Astrocyte of the spinal cord (primary cell): ENCODE data around the gene NDST1.

Source experiments
- DNase-seq: peaks from one replicate; pipeline ENCODE4 v3.0.0; 2011; ENCODE audit warnings: low read depth, low spot score
- H3K4me3 ChIP-seq: 2 replicates; pipeline ENCODE4 v1.5.1; 2011; ENCODE audit warnings: low read depth, mild to moderate bottlenecking, low read length, moderate library complexity
- in situ Hi-C: cut with HindIII; loops from 2 replicates; pipeline ENCODE4 v1.10.0; 2017; ENCODE audit warnings: low sequenced_read_pairs
- TF ChIP-seq, protein P1 (sequence below): IDR thresholded peaks from 2 replicates; pipeline ENCODE4 v1.5.1; 2012; ENCODE audit warnings: low read depth, mild to moderate bottlenecking, low read length, inconsistent platforms

Gene NDST1

GRCh38 chr5:150488519-150489359 is 19.2 kb upstream of the NDST1 start:
- DNase-seq: peak; percentile 68
- TF ChIP-seq, protein P1, sequence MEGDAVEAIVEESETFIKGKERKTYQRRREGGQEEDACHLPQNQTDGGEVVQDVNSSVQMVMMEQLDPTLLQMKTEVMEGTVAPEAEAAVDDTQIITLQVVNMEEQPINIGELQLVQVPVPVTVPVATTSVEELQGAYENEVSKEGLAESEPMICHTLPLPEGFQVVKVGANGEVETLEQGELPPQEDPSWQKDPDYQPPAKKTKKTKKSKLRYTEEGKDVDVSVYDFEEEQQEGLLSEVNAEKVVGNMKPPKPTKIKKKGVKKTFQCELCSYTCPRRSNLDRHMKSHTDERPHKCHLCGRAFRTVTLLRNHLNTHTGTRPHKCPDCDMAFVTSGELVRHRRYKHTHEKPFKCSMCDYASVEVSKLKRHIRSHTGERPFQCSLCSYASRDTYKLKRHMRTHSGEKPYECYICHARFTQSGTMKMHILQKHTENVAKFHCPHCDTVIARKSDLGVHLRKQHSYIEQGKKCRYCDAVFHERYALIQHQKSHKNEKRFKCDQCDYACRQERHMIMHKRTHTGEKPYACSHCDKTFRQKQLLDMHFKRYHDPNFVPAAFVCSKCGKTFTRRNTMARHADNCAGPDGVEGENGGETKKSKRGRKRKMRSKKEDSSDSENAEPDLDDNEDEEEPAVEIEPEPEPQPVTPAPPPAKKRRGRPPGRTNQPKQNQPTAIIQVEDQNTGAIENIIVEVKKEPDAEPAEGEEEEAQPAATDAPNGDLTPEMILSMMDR: no peak
- peak overlapping the region; percentile 76 for H3K4me3 ChIP-seq
- in situ Hi-C loops: no loop called here

DNA sequence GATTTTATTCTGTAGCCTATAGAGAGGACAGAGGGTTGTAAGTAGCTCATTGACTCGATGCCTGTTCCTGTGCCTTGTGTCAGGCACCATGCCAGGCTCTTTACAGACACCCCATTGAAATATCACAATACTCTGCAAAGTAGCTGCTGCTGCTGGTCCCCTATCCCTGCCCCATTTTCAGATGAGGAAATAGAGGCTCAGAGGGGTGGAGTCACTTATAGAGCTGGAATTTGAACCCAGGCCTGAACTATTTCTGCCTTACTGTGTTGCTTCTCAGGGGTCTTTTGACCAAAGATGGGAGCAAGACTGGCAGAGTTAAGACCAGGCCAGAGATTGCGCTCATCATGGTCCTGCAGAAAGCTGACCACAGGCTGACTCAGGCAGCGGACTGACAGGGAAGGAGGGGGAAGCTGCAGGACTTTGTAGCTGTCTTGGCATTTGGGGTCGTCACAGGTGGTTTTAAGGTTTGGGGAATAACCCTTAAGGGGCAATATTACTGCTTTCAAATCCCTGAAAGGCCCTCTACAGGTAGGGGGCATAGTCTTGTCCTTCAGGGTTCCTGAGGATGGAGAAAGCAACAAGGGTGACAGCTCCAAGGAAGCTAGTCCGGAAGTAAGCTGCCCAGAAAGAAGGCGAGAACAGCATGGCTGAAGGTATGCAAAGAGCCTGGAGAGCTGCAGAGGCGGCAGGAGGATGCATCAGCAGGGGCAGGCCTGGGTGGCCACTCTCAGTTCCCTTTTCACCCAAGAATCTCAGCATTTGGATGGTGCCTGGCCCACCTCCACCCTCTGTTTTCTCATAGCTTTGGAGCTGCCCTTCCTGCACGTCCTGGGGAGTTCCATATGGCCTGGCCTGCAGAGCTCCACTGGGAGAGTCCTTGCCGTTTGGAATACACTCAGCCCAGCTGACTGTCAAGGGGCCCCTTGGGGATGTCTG is 18.3 kb upstream of the NDST1 start:
- TF ChIP-seq, protein P1: peak; percentile 6
- H3K4me3 ChIP-seq: no peak overlapping the region
- in situ Hi-C loops: no loop called here
- DNase-seq: no peak

- DNase-seq: no peak
- H3K4me3 ChIP-seq: no peak overlapping the region
- TF ChIP-seq, protein P1: no peak
- in situ Hi-C loops: no loop called here
Observed at GRCh38 chr5:150490296-150490669, 17.6 kb upstream of the NDST1 start.

DNA sequence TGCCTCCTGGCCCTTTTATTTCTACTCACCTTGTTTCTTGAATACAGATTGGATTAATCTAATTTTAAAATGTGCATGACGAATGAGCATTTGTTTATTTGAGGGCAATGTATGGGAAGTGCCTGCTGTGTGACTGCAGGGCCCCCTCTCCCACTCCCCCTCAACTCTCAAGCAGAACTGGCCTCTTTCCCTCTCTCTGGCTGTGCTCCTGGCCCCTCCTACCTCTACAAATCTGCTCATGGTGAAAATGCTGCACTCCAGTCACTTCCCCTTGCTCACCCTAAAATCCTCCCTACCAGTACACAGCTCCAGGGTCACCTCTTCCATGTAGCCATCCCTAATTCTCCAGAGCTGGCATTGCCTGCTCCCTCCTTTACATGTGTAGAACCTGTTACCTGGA is 17.2 kb upstream of the NDST1 start:
- in situ Hi-C loops: no loop called here
- TF ChIP-seq, protein P1: no peak
- no peak for DNase-seq
- no peak overlapping the region for H3K4me3 ChIP-seq

DNA sequence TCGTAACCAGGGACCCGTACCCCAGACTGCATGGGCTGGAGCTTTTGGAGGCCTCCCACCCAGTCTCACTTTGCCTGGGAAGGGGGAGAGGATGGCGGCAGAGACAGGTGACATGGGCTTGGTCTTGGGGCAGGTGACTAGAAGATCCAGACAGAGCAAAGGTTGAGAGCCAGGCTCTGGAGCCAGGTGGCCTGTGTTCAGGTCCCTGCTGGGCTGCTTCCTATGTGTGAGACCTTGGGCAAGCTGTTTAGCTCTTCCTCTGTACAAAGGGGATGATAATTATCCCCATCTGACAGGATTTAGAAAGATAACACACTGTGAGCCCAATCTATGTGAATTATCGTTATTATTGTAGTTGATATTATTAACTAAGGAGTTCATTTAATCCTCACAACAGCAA is 16.1 kb upstream of the NDST1 start:
- no peak overlapping the region for H3K4me3 ChIP-seq
- in situ Hi-C loops: no loop called here
- TF ChIP-seq, protein P1: no peak
- DNase-seq: no peak

DNA sequence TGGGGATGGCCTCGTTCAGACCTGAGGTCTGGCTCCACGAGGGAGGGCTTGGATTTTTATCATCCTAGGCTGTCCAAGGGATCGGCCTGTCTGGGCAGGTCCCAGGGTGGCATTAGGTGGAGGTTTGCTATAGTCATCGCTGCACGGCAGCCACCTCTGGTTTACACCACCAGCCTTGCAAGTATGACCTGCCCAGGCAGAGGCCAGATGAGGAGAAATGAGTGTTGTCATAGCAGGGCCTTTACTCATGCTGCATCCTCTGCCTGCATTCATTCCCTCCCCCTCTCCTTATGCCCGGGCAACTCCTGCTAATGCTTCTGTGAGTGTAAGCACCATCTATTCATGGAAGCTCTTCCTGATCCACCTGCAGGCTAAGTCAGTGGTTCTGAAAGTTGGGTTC is 15.3 kb upstream of the NDST1 start:
- H3K4me3 ChIP-seq: no peak overlapping the region
- no peak for DNase-seq
- TF ChIP-seq, protein P1: no peak
- in situ Hi-C loops: no loop called here
